Neural progenitor cell (in vitro differentiated cells): ENCODE results near the gene NT5C. TPM values are rescaled to one million over a fixed set of nuclear protein-coding genes. Genes with fewer than 3 reads are reported as not detected.

ENCODE experiments used
- DNase-seq: peaks from one replicate; pipeline ENCODE4 v3.0.0-alpha.2; 2016; ENCODE audit warnings: low spot score
- H2AFZ ChIP-seq: fragments of 200-600 bp; sonication (generic); replicated peaks from 2 replicates; pipeline ENCODE4 v1.6.1; 2016; ENCODE audit warnings: antibody characterized with exemption
- H3F3A ChIP-seq: fragments of 200-600 bp; sonication (generic); 2 replicates; pipeline ENCODE4 v1.6.1; 2016; ENCODE audit warnings: antibody characterized with exemption, low read depth
- H3K27ac ChIP-seq: fragments of 200-600 bp; sonication (generic); 2 replicates; pipeline ENCODE4 v1.5.1; 2016; ENCODE audit warnings: mild to moderate bottlenecking
- H3K27me3 ChIP-seq: fragments of 200-600 bp; sonication (generic); 2 replicates; pipeline ENCODE4 v1.6.1; 2016; ENCODE audit warnings: mild to moderate bottlenecking, moderate library complexity
- H3K36me3 ChIP-seq: fragments of 200-600 bp; sonication (generic); 2 replicates; pipeline ENCODE4 v1.5.1; 2016
- H3K4me1 ChIP-seq: fragments of 200-600 bp; sonication (generic); 2 replicates; pipeline ENCODE4 v1.6.1; 2016; ENCODE audit warnings: mixed run types
- H3K4me2 ChIP-seq: fragments of 200-600 bp; sonication (generic); 2 replicates; pipeline ENCODE4 v1.6.1; 2016
- H3K4me3 ChIP-seq: fragments of 200-600 bp; sonication (generic); 2 replicates; pipeline ENCODE4 v1.5.1; 2016
- H3K79me2 ChIP-seq: fragments of 200-600 bp; sonication (generic); 2 replicates; pipeline ENCODE4 v1.6.1; 2016; ENCODE audit warnings: low read depth
- H3K9ac ChIP-seq: fragments of 200-600 bp; sonication (generic); 2 replicates; pipeline ENCODE4 v1.6.1; 2016
- H3K9me3 ChIP-seq: fragments of 200-600 bp; sonication (generic); 2 replicates; pipeline ENCODE4 v1.5.1; 2016; ENCODE audit warnings: low read depth
- H4K20me1 ChIP-seq: fragments of 200-600 bp; sonication (generic); 2 replicates; pipeline ENCODE4 v1.6.1; 2016; ENCODE audit warnings: low read depth
- H3K27ac Mint-ChIP-seq: 3 replicates; pipeline ENCODE4 v1.8.0; 2021; ENCODE audit warnings: mixed read lengths
- H3K27me3 Mint-ChIP-seq: 2 replicates; pipeline ENCODE4 v1.8.0; 2022; ENCODE audit warnings: low read depth, mild to moderate bottlenecking, inconsistent platforms, moderate library complexity, mixed read lengths; ENCODE audit not compliant: insufficient read depth
- H3K36me3 Mint-ChIP-seq: 3 replicates; pipeline ENCODE4 v1.8.0; 2021; ENCODE audit warnings: mixed read lengths
- H3K4me1 Mint-ChIP-seq: 3 replicates; pipeline ENCODE4 v1.8.0; 2021; ENCODE audit warnings: mixed read lengths
- H3K4me3 Mint-ChIP-seq: 3 replicates; pipeline ENCODE4 v1.8.0; 2021; ENCODE audit warnings: mild to moderate bottlenecking, moderate library complexity, mixed read lengths
- H3K9me3 Mint-ChIP-seq: 3 replicates; pipeline ENCODE4 v1.8.0; 2020; ENCODE audit warnings: mixed read lengths
- CTCF ChIP-seq: fragments of 200-600 bp; sonication (generic); IDR thresholded peaks from 2 replicates; pipeline ENCODE4 v1.5.1; 2017; ENCODE audit warnings: antibody characterized with exemption, mild to moderate bottlenecking
- EZH2 ChIP-seq: fragments of 200-600 bp; sonication (generic); IDR thresholded peaks from 2 replicates; pipeline ENCODE4 v1.6.1; 2017; ENCODE audit warnings: antibody characterized with exemption, mild to moderate bottlenecking, moderate library complexity
- EZH2phosphoT487 ChIP-seq: fragments of 200-600 bp; sonication (generic); IDR thresholded peaks from 2 replicates; pipeline ENCODE4 v1.6.1; 2017; ENCODE audit warnings: antibody characterized with exemption
- total RNA-seq: library from RNA; depleted of rRNA; stranded (reverse); fragments of >200 nt; gene quantifications from 2 replicates; pipeline ENCODE4 v1.2.3, GENCODE V29; 2015; ENCODE audit warnings: low replicate concordance

NT5C gene
- total RNA-seq, 1 donor from 2014 or later = 45.8 TPM

- no peak overlapping the region for H3K9ac ChIP-seq
- H3K4me1 Mint-ChIP-seq = peaks cover 16% of the 10 kb centered on the region
Measured at GRCh38 chr17:75096082-75096625, 35.4 kb downstream of the NT5C start.

GRCh38 chr17:75094871-75095399 lies 36.6 kb downstream of the NT5C start:
- no peaks in the 10 kb centered on the region for H3K36me3 Mint-ChIP-seq
- no peaks in the 10 kb centered on the region for H3K79me2 ChIP-seq
- H3K27me3 ChIP-seq = no peaks in the 10 kb centered on the region
- no peaks in the 10 kb centered on the region for H3K9me3 ChIP-seq
- no peak overlapping the region for H3K4me3 ChIP-seq
- H3K9me3 Mint-ChIP-seq = no peaks in the 10 kb centered on the region
- peaks cover 9% of the 10 kb centered on the region for H3K4me1 ChIP-seq
- no peak overlapping the region for H3K4me3 Mint-ChIP-seq
- no peak overlapping the region for H2AFZ ChIP-seq
- H3K27ac ChIP-seq = no peak overlapping the region
- peaks cover 12% of the 10 kb centered on the region for H3K27me3 Mint-ChIP-seq
- no peak overlapping the region for H3K27ac Mint-ChIP-seq
- H4K20me1 ChIP-seq = no peaks in the 10 kb centered on the region
- peaks cover 8% of the 10 kb centered on the region for H3F3A ChIP-seq
- no peak overlapping the region for H3K9ac ChIP-seq
- no peak for DNase-seq
- no peaks in the 10 kb centered on the region for H3K36me3 ChIP-seq
- peaks cover 25% of the 10 kb centered on the region for H3K4me1 Mint-ChIP-seq
- no peak for TF ChIP-seq EZH2phosphoT487
- TF ChIP-seq EZH2 = no peak
- no peak for TF ChIP-seq CTCF
- H3K4me2 ChIP-seq = no peak overlapping the region

More at GRCh38 chr17:75096082-75096625, 35.4 kb downstream of the NT5C start:
- Histone ChIP-seq H4K20me1 (no peaks in the 10 kb centered on the region), H3K4me2 (no peak overlapping the region), H3K79me2 (no peaks in the 10 kb centered on the region), H3K4me3 (no peak overlapping the region), H3F3A (peaks cover 1% of the 10 kb centered on the region), H3K4me1 (peaks cover 6% of the 10 kb centered on the region), H3K27me3 (no peaks in the 10 kb centered on the region), H3K27ac (no peak overlapping the region), H2AFZ (no peak overlapping the region), H3K9me3 (no peaks in the 10 kb centered on the region), H3K36me3 (no peaks in the 10 kb centered on the region)
- no peak for DNase-seq
- no peak for TF ChIP-seq EZH2phosphoT487
- TF ChIP-seq CTCF = no peak
- TF ChIP-seq EZH2 = no peak
- Mint-ChIP-seq H3K27ac (no peak overlapping the region), H3K9me3 (no peaks in the 10 kb centered on the region), H3K4me3 (no peak overlapping the region), H3K36me3 (no peaks in the 10 kb centered on the region), H3K27me3 (peaks cover 10% of the 10 kb centered on the region)

- peaks cover 37% of the 10 kb centered on the region for H3K4me1 Mint-ChIP-seq
- Histone ChIP-seq H3F3A (peaks cover 8% of the 10 kb centered on the region), H4K20me1 (no peaks in the 10 kb centered on the region), H3K4me1 (peaks cover 11% of the 10 kb centered on the region), H3K9me3 (no peaks in the 10 kb centered on the region), H3K79me2 (no peaks in the 10 kb centered on the region), H3K9ac (no peak overlapping the region), H3K36me3 (no peaks in the 10 kb centered on the region), H3K27ac (no peak overlapping the region), H3K4me2 (no peak overlapping the region), H3K4me3 (no peak overlapping the region), H2AFZ (no peak overlapping the region), H3K27me3 (no peaks in the 10 kb centered on the region)
- DNase-seq = no peak
- no peak overlapping the region for H3K27ac Mint-ChIP-seq
- TF ChIP-seq EZH2phosphoT487 (no peak), EZH2 (no peak), CTCF (no peak)
- H3K9me3 Mint-ChIP-seq = no peaks in the 10 kb centered on the region
- no peak overlapping the region for H3K4me3 Mint-ChIP-seq
- no peaks in the 10 kb centered on the region for H3K36me3 Mint-ChIP-seq
- peaks cover 10% of the 10 kb centered on the region for H3K27me3 Mint-ChIP-seq
Measured at GRCh38 chr17:75093548-75094158, 37.9 kb downstream of the NT5C start.
